Activated CD4-positive, CD25-positive, alpha-beta regulatory T cell treated with anti-CD3 and anti-CD28 coated beads, Interleukin-2, amount 50 U/mL, for 72 hours (primary cell): ENCODE data around the gene ZNF768.

Experiments used
- DNase-seq: peaks from one replicate; pipeline ENCODE4 v3.0.0; 2021

ZNF768 gene

DNA sequence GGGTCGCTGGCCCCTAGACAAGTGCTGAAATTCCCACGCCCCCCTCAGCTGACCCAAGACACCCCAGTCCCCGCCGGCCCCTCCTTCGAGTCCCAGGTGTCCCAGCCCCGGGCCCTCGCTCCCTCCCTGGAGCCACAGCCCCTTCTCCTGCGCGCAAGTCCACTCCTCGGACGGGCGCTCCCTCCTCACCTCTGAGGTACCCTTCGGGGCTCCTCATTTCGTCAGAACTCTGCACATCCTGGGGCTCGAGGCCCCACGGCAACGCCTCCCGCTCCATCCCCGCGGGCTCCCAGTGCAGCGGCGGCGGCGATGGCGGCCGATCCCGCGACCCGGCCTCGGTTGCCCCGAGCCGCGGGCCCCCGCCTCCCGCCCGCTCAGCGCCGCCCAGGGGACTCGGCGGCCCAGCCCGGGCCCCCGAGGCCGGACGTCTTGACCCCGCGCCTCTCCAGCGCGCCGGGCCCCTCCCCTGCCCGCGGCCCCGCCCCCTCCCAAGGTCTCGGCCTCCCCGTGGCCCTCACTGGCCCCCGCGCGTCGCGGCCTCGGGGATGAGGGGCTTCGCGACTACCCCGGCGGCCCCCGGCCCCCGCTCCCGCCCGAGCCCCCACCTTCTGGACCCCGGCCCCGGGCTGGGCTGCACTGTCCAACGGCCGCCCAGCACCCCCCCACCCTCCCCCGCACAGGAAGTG, at the start of gene ZNF768:
ZNF768 (minus strand) TSS at position 430 of the 686 bp plus-strand sequence; CDS start at position 277, 153 bp downstream.
- no peak for DNase-seq

DNA sequence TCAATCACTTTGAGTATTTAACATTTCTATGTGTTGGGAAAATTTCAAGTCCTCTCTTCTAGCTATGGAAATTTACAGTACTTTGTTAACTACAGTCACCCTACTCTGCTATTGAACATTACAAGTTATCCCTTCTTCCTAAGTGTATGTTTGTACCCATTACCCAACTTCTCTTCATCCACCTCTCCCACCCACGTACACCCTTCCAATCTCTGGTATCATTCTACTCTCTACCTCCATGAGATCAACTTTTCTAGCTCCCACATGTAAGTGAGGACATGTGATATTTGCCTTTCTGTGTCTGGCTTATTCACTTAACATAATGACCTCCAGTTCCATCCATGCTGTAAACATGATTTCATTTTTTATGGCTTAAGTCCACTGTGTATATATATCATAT, 48.3 kb upstream of the ZNF768 start:
- no peak for DNase-seq

DNA sequence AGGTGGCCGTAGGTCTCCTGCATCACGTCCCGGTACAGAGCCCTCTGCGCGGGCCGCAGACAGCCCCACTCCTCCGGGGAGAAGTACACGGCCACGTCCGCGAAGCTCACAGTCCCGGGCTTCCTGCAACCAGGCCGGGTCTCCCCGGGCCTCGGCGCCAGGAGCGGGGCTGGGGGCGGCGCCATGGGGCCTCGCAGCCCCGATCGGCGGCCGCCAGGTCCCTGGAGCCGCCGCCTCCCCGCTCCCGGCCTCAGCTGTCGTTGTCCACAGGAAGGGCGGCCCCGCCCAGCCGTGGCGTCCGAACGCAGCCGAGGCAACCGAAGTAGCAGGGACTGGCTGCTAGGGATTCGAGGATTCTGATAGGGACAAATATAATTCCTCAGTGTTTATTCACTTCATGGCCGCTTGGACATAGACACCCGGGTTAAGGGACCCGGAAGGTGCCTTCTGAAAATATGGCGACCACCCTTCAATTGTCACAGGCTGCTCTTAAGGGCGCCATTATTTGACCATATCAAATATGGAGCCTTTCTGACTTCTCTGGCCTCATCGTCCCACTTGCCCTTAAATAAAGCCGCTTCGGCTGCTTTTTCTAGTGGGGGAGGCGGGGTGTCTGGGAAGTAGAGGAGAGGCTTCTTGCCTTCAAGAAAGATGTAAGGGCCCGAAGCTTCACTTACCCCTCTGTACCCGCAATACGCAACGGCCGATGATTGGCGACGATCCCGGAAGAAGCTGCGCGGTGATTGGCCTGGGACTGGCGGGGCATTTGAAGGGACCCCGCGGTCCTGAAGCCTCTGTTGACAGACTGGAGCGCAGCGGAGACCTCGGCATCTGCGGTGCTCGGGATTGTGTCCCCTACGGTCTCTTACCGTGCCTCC, 45.3 kb upstream of the ZNF768 start, which contains the start of gene ZNF688:
ZNF688 (minus strand) TSS at position 270 of the 878 bp plus-strand sequence; CDS start at position 185, 85 bp downstream.
- DNase-seq, result peak; percentile 80

DNA sequence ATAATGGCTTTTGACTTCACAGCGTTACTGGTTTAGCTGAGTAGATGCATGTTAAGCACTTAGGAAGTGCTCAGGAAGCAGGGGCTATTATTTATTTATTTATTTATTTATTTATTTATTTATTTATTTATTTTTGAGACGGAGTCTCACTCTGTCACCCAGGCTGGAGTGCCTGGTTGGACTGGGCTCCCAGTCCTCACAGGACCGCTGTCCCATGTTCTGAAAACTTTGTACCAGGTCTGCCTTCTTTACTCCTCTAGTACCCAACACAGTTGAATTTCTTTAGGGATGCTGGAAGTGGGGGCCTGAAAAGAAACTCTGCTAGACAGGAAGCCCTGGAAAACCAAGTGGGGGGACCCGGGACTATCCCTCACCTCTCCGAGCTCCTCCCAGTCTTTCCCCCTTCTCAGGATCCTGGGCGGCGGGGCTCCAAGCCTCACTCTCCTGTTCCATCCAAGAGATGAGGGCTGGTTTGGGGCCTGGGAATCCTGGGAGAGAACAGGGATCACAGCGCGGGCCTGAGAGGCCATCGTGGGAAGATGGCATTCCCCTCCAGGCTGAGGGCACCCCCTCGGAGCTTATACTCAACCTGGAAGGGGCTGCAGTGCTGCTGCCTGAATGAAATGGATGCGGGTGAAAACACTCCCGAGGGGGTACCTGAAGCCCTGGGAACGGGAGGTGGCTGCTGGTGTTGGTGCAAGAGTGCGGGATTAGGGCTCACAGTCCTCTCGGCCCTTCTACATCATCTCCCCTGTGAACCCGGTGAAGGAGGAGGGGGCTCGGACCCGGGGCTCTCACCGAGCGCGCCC, 44.5 kb upstream of the ZNF768 start:
- DNase-seq, result no peak

DNA sequence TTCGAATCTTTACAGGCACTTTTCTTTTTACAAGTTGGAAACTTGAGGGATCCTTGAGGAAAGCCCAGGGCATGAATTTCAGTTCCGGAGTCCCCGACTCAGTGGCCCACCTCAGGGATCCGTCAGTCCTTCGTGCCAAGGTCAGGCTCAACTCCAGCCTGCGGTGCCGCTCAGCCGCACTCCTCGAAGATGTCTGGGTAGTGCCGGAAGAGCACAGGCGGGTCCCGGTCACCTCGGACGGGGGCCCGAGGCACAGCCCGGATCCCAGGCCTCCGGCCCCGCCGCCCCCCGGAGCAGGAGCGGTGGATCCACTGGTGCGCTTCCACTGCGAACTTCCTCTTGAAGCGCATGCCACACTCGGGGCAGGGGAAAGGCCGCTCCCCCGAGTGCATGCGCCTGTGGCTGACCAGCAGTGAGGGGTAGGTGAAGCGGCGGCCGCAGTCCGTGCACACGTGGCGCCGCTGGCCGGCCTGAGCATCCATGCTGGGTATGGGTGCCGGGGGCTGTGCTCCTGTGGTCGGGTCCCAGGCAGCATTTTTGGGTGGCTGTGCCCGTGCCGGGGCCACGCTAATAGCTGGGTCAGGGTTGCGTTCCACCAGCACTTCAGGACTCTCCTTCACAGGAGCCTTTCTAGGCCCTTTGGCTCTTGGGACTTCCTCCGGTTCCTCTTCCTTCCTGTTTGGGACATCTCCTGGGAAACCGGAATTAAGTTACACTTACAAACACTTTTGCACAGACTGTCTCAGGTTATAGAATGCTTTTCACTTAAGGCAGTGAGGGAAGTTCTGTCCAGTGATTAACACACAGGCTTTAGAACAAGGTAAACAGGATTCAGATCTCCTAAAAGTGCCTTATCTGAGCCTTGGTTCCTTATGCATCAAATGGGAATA, 43.6 kb upstream of the ZNF768 start:
- DNase-seq, result no peak

DNA sequence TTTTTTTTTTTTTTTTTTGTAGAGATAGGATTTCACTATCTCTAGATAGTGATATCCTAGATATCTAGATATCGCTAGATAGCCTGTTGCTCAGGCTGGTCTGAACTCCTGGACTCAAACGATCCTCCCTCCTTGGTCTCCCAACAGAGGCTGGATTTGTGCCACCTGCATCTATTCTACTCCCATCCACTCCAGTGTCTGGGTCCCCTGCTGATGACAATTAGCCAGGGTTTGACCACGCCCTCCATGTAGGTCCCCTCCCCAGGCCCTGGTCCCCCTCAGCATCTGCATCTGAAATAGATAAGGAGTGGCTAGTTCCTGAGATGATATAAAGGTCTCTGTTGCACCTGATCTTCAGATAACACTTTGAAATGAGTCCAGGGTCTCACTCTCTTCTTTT, 42.9 kb upstream of the ZNF768 start:
- no peak for DNase-seq

DNA sequence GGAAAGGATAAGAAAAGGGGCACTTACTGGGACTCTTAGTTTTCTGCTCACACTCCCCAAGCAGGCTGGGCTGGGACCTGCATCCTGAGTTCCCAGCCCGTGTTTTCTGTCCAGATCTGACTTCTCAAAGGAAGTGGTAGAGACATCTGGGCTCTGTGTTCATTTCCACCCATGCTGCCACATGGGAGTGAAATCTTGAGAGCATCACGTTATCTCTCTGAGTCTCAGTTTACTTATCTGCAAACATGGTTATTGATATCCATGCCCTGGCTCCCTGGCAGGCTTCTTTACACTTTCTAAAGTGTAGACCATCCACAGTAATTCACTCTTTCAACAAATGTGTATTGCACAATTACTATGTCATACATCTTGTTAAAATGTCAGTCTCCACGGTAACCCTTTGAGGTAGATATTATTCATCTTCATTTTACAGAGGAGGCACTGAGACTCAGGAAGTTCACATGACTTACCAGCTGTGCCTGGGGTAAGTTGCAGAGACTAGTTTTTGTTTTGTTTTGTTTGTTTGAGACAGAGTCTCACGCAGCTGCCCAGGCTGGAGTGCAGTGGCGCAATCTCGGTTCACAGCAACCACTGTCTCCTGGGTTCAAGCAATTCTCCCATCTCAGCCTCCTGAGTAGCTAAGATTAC, 41.7 kb upstream of the ZNF768 start:
- no peak for DNase-seq

DNA sequence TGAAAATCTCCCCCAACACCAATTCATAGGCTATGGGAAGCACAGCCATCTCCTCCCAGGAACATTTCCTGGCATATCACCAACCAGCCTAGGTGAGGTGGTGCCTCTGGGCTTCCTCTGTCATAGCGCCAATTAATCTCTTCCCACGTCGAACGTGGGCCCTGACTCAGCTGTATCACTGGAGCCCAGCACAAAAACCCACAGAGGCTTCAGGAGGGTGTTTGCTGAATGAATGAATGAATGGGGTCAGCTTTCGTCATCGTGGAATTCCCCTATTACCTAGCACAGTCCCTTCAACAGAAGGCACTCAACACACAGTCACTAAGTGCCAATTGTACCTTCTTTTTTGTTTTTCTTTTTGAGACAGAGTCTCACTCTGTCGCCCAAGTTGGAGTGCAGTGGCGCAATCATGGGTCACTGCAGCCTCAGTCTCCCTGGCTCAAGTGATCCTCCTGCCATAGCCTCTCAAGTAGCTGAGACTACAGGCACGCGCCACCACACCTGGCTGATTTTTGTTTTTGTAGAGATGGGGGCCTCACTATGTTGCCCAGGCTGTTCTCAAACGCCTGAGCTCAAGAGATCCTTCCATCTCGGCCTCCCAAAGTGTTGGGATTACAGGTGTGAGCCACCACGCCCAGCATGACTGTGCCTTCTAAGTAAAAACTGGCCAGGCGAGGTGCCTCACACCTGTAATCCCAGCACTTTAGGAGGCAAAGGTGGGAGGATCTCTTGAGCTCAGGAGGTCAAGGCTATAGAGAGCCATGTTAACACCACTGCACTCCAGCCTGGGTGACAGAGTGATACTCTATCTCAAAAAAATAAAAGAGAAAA, 41.0 kb upstream of the ZNF768 start:
- peak; percentile 45 for DNase-seq

DNA sequence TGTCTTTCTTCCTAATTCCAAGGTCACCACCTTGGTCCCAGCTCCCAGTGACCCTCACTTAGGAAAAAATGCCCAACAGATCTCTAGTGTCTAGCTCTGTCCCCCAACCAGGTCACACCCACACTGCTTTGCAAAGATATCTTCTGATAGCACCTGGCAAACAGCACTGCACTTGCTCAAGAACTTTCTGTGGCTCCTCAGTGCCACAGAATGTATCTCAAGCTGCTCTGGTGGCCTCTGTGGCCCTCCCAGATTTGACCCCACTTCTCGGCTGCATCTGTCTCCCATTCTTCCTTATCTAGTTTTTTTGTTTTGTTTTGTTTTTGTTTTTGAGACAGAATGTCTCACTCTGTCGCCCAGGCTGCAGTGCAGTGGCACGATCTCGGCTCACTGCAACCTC, 40.2 kb upstream of the ZNF768 start:
- no peak for DNase-seq

DNA sequence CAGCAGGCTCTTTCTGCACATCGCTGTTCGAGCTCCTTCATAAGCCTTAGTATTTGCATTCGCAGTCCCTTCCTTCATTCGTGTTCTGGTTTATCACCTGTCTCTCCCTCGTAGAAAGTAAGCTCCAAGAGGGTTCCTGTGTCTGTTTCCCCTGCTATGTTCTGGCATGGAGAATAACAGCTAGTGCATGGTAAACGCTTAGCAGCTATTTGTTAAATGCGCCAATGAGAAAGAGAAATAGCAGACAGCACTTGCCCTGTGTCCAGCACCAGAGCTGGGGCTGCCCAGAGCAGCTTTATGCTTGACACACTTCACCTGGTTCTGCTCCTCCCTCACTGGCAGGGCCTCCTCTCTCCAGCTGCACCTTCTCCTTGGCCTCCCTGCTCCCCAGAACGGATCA, 39.6 kb upstream of the ZNF768 start:
- no peak for DNase-seq

DNA sequence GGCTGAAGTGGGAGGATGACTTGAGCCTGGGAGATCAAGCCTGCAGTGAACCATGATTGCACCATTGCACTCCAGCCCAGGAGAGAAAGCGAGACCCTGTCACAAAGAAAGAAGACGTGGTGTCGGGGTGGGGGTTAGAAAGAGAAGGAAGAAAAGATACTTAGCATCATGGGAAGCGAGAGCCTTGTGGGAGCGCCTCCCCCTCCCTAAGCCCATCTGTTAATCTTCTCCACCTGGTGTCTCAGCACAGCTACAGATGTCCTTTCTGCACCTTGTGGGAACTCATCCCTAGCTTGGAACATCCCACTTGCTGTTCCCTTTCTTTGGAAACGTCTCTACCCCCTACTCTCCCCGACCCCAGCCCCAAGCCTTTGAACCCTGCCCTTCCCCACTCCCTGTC, 39.2 kb upstream of the ZNF768 start:
- no peak for DNase-seq

DNA sequence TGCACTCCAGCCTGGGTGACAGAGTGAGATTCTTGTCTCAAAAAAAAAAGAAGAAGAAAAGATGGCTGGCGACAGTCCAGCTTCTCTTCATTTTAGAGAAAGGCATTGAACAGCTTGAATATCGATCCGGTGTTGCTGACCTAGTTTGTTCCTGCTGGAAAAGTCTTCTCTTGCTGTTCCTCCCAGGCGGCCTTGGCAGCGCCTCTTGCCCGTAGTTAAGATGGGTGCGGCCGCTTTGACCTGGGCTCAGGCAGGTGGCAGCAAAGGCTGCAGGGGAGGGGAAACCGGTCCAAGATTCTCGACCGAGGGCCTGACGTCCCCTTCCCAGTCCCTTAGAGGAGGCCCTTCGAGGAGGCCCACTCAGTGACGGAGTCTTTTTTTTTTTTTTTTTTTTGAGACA, 35.7 kb upstream of the ZNF768 start:
- DNase-seq, result no peak

DNA sequence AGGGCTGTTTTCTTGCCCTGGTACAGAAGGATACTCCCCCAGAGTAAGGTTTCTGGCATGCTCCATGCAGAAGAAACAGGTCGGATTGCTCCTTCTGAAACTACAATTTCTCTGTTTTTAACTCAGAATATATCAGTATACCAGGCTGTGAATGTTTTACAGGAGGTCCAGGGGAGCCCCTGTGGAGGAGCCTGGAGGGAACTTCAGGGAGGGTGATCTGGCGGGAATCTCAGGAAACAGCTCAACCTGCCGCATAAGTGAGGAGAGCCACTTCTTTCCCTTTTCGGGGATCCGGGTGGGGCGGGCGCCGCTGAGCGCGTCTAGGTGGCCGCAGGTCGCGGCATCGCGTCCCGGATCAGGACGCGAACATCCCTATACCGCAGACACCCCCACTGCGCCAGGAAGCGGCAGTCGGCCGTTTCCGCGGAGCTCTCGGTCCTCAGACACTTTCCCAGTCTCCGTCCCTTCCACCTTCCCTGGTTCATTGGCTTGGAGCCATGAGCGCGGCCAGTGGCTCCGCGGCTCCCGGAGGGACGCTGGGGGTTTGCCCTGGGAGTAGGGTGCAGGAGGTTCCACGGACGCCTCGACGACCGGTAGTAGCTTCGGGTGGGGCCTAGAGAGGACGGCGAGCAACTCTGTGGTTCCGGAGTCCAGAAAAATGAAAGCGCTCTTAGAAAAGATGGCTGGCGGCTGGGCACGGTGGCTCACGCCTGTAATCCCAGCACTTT, 34.9 kb upstream of the ZNF768 start:
- DNase-seq, result peak; percentile 44

DNA sequence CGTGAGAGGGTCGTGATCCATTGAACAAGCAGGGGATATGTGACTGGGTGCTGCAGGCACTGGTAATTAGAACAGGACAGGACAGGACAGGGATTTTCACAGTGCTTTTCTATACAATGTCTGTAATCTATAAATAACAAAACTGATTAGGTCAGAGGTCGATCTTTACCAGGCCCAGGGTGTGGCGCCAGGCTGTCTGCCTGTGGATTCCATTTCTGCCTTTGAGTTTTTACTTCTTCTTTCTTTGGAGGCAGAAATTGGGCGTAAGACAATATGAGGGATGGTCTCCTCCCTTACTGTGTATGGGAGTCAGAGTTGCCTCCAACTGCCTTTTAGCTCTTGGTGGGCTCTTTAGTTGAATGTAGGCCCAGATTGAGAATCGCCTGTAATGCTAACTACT, 33.3 kb upstream of the ZNF768 start:
- no peak for DNase-seq

DNA sequence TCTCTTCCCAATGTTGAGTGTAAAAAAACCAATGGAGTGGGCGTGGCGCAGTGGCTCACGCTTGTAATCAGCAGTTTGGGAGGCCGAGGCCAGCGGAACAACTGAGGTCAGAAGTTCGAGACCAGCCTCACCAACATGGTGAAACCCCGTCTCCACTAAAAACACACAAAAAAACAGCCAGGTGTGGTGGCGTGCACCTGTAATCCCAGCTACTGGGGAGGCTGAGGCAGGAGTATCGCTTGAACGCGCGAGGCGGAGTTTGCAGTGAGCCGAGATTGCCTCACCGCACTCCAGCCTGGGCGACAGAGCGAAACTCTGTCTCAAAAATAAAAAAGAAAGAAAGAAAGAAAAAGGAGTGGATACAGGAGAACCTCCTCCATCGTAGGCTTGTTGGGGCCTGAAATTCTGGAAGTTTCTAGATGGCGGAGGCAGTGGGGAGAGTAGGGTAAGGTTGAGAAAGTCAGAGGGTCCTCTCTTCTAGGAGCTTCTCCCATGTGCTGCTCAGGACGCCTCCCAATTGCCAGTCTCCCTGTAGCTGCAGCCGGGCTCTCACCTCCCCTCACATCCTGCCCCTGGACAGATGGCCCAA, 32.5 kb upstream of the ZNF768 start:
- no peak for DNase-seq

DNA sequence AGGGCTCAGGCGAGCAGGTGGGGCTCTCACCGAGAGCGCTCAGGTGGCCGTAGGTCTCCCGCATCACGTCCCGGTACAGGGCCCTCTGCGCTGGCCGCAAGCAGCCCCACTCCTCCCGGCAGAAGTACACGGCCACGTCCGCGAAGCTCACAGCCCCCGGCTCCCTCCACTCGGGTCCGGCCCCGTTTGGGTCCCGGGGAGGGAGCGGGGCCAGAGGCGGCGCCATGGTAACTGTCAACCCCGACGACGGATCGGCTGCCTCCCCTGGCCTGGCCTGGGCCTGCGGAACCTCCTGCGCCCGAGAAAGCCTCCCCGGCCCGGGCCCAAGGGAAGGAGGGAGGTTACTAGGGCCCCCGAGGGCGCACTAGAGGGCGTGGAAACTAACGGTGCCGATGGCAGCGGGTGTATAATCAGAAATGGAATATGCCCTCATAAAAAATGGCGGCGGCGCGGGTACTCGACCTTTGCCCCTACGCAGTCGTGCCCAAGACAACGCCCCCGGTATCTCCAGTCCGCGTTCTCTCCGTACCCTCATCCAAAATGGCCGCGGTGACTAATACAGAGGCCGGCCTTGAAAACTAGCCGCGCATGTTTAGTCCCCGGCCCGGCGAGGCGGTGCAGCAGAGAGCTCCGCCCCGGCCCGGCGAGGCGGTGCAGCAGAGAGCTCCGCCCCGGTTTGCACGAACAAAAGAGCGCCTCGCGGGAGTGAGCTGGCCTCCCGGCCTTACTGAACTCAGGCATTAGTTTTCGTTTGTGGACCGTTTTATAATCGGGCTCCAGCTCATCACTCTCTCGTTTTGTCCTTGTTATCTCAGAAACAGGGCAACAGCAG, 31.8 kb upstream of the ZNF768 start, which contains the start of gene ZNF764:
ZNF764 (minus strand) TSS at position 418 of the 832 bp plus-strand sequence; CDS start at position 226, 192 bp downstream.
- peak; percentile 96 for DNase-seq

DNA sequence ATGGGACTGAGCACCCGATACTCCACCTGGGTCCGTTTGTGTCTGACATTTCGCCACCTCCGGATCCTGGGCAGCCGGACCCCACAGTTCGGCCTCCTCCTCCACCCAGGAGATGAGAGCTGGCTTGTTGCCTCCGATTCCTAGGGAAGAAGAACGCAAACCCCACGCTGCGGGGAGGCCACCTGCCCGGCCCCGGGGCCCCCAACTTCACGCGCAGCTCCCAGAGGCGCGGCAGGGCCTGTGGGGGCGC, 31.3 kb upstream of the ZNF768 start:
- DNase-seq, result no peak

DNA sequence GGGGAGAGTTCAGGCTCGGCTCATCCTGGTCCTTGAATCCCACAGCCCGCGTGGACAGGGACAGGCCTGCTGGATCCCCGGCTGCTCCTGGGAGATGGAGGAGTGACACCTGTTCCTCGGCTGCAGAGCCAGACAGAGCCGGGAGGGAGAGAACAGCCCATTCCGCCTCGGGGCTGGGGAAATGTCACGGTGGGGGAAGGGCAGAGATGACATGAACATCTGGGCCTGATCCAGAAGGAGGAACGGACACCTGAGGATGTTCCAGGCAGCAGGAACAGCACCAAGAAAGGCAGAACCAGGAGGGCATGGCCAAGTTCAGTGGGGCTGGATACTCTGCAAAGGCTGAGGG, 29.7 kb upstream of the ZNF768 start:
- no peak for DNase-seq
